22Rv1 (cell line): ENCODE data around the gene TOE1.
"Not testable (repeated sequence)": the region's sequence is repeated elsewhere in the genome, so short reads cannot be mapped to it uniquely, and the experiment has no call there.

Experiments
- H3K27ac ChIP-seq: fragments of 450-650 bp; 2 replicates; pipeline ENCODE4 v1.5.1; 2017
- CTCF ChIP-seq: fragments of 450-650 bp; IDR thresholded peaks from 2 replicates; pipeline ENCODE4 v1.5.1; 2017; ENCODE audit warnings: mild to moderate bottlenecking
- ZFX ChIP-seq: fragments of 450-650 bp; IDR thresholded peaks from 2 replicates; pipeline ENCODE4 v1.6.1; 2017; ENCODE audit warnings: antibody characterized with exemption, borderline replicate concordance

Gene TOE1

GRCh38 chr1:45356186-45356585, 16.2 kb downstream of the TOE1 start:
- TF ChIP-seq ZFX (no peak), CTCF (no peak)
- no peak overlapping the region for H3K27ac ChIP-seq

- no peak for TF ChIP-seq ZFX
- peak; percentile 82 for TF ChIP-seq CTCF
- no peak overlapping the region for H3K27ac ChIP-seq
Measured at GRCh38 chr1:45359882-45360513, 20.0 kb downstream of the TOE1 start.

GRCh38 chr1:45360981-45361380, 21.0 kb downstream of the TOE1 start:
- not testable (repeated sequence) for H3K27ac ChIP-seq

- TF ChIP-seq ZFX (no peak), CTCF (no peak)
- no peak overlapping the region for H3K27ac ChIP-seq
Measured at GRCh38 chr1:45364294-45364693, 24.3 kb downstream of the TOE1 start.

GRCh38 chr1:45365051-45365450, 25.1 kb downstream of the TOE1 start:
- no peak for TF ChIP-seq CTCF
- no peak for TF ChIP-seq ZFX
- no peak overlapping the region for H3K27ac ChIP-seq

GRCh38 chr1:45370575-45370974, 30.6 kb downstream of the TOE1 start:
- no peak overlapping the region for H3K27ac ChIP-seq
- TF ChIP-seq ZFX (no peak), CTCF (no peak)

GRCh38 chr1:45373573-45373972, 33.6 kb downstream of the TOE1 start:
- TF ChIP-seq CTCF (no peak), ZFX (no peak)
- no peak overlapping the region for H3K27ac ChIP-seq
